HG03439 (cell line): Measurements from ENCODE around the gene FSCN2.
A peak's percentile ranks its signal among the peaks of the same experiment; 100 is the strongest.

Experiments used
- ATAC-seq: cut with Tn5 transposase; IDR thresholded peaks from one replicate; pipeline ENCODE4 v1.9.1; 2021; ENCODE audit warnings: mild to moderate bottlenecking, moderate library complexity; ENCODE audit not compliant: unreplicated experiment

Gene FSCN2

GRCh38 chr17:81527591-81528383 lies at the start of gene FSCN2:
Gene FSCN2, plus strand, starts transcription at chr17:81528377. Its CDS starts 155 bp downstream, at chr17:81528532.
- ATAC-seq = no peak

- ATAC-seq = no peak
Observed at GRCh38 chr17:81479175-81480071, 48.8 kb upstream of the FSCN2 start.

- no peak for ATAC-seq
Observed at GRCh38 chr17:81480140-81481072, 47.8 kb upstream of the FSCN2 start.

GRCh38 chr17:81481073-81481799 lies 46.9 kb upstream of the FSCN2 start:
- no peak for ATAC-seq

GRCh38 chr17:81481815-81482505 lies 46.2 kb upstream of the FSCN2 start:
- no peak for ATAC-seq

GRCh38 chr17:81482673-81483072 lies 45.5 kb upstream of the FSCN2 start:
- no peak for ATAC-seq

GRCh38 chr17:81483085-81483861 lies 44.9 kb upstream of the FSCN2 start:
- no peak for ATAC-seq

GRCh38 chr17:81483862-81484194 lies 44.3 kb upstream of the FSCN2 start:
- no peak for ATAC-seq

- peak; percentile 68 for ATAC-seq
Observed at GRCh38 chr17:81484195-81484979, 43.8 kb upstream of the FSCN2 start.

- no peak for ATAC-seq
Observed at GRCh38 chr17:81486199-81486810, 41.9 kb upstream of the FSCN2 start.

- no peak for ATAC-seq
Observed at GRCh38 chr17:81487089-81487486, 41.1 kb upstream of the FSCN2 start.

- ATAC-seq = no peak
Observed at GRCh38 chr17:81487487-81488275, 40.5 kb upstream of the FSCN2 start.

GRCh38 chr17:81488276-81488860 lies 39.8 kb upstream of the FSCN2 start:
- no peak for ATAC-seq

GRCh38 chr17:81489012-81489997 lies 38.9 kb upstream of the FSCN2 start:
- ATAC-seq = no peak
